ENCODE results near the gene KLHDC10. TPM values are rescaled to one million over a fixed set of nuclear protein-coding genes. Genes with fewer than 3 reads are reported as not detected.
"Not testable (repeated sequence)": the region's sequence is repeated elsewhere in the genome, so short reads cannot be mapped to it uniquely, and the experiment has no call there.

The KLHDC10 gene
- total RNA-seq, 1 donor from 2014 or later, result 20.8 TPM

DNA sequence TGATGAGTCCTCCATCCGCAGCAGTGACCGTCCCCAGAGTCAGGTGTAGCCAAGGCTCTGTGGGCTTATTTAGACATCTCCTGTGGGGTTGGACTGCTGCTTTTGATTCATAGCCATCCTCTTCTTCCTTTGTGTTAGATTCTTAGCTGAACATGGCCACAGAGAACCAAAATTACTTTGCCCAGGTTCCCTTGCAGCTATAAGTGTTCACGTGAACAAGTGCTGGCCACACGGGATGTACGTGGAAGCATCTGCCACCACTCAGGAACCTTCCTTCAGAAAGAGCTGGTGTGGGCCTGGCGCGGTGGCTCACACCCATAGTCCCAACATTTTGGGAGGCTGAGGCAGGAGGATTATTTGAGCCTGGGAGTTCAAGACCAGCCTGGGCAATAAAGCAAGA, 85.8 kb downstream of the KLHDC10 start:
- ATAC-seq, result no peak

DNA sequence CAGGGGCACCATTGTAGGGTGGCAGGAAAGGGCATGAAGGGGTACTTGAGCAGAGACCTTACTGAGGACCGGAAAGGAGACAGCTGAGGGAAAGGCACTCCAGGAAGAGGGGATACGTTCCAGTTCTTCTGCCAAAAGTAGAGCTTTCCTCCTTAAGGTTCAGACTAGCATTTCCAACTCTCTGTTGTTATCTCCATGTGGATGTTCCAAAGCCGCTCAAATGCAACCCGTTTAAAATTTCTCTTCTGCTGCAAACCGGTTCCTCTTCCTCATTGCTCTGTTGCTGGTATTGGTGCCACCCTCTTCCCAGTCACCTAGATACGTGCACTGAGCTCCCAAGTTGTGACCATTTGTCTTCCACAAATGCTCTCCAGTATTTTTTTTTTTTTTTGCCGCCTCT, 87.4 kb downstream of the KLHDC10 start:
- no peak for ATAC-seq

DNA sequence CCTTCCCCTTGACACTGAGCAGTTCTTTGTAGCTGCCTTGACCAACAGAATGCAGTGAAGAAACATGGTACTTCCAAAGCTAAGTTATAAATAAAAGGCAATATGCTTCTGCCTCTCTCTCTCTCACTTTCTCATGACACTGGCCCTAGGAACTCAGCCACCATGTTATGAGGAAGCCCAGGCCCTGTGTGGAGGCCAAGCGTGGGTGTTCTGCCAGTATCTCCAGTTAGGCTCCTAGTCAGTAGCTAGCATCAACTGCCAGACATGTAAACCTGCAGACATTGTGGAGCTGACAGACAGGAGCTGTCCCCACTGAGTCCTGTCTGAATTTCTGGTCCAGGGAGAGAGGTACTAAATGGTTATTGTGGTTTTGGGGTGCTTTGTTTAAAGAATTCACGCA, 89.7 kb downstream of the KLHDC10 start:
- ATAC-seq, result no peak

DNA sequence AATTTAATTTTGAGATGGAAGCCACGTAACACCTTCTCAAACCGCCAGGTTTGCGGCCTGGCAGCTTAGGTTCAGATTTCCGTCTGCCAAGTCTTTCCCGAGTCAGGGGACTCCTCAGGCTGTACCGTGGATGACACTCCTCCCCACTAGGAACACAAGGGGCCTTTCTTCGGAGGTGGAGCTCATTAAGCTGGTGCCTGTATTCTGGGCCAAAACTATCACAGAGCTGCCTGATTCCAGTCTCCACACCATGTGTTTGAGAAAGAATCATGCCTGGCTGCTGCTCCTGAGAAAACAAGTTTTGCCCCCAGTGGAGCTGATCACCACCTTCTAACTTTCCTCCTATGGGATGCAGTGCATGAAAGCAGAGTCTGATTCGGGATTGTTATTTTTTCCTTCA, 90.1 kb downstream of the KLHDC10 start:
- no peak for ATAC-seq

DNA sequence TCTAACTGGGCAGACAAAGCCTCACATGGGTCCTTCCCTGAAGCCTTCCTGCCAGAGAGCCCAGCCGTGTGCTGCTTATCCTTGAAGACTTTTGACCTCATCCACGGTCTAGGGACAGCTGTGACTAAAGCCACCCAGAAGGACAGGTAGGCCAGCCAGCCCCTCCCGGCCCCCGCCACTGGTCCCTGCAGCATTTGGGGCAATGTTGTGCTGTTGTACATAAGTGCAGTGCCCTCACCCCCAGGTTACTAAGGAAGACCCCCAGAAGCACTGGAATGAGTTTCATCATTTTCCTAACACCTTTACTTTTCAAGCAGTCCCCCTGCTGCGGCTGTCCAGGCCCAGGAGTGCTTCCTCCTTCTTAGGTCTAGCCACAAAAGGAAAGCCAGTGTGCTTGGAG, 91.9 kb downstream of the KLHDC10 start:
- no peak for ATAC-seq

DNA sequence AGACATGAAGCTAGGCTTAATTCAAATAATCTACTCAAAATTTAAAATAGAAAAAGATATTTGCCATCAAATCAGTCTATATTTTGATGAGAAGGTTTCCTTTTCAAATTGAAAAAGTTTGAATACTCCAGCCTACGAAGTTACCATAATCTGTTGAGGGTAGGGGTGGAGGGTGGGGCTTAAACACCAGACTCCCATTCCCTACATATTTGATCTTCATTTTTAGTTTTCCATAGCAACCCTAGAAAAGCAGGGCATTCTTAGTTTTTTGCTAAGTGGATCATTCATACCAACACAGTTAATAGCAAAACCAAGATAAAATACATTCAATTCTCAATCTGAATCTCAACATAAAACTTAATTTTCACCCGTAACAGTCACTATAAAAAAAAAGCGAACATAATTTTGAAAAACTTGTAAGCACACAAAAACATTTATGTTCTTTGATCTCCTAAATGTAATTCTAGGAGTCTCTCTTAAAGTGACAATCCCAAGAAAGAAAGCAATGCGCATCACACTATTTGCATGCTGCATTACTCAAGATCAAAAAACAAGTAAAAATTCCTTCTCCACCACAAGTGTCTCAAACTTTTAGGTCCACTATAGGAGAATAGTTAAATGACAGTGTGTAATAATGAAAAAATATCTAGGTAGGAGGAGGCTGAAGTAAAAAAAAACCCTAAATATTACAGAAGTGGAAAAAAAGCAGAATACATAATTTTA, 104.1 kb downstream of the KLHDC10 start:
- no peak for ATAC-seq

DNA sequence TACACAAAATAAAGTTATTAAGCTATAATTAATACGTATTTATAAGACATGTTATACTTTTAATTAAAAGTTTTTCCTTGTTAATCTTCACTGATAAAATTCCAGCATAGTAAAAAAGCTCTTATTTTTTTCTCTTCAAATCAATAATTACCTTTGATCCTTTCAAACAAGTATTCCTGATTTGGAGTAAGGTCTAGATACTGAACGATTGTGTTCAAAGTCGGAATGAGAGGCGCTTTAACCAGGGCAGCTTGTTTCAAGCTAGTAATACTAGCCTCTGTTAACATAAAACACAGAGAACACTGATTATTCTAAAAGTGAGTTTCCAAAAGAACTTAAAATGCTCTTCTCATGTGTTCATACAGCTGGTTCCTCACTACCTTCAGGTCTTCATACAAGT, 107.9 kb downstream of the KLHDC10 start:
- ATAC-seq, result no peak

DNA sequence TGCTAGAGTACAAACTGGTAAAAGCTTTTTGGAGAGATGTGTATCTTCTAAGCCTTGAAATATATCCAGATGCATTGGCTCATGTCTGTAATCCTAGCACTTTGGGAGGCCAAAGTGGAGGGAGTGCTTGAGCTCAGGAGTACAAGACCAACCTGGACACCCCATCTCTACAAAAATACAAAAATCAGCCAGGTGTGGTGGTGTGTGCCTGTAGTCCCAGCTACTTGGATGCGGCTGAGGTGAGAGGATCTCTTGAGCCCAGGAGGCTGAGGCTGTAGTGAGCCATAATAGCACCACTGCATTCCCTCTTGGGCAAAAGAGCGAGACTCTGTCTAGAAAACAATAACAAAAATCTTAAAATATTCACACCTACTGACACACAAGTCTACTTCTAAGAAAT, 109.3 kb downstream of the KLHDC10 start:
- ATAC-seq, result no peak

DNA sequence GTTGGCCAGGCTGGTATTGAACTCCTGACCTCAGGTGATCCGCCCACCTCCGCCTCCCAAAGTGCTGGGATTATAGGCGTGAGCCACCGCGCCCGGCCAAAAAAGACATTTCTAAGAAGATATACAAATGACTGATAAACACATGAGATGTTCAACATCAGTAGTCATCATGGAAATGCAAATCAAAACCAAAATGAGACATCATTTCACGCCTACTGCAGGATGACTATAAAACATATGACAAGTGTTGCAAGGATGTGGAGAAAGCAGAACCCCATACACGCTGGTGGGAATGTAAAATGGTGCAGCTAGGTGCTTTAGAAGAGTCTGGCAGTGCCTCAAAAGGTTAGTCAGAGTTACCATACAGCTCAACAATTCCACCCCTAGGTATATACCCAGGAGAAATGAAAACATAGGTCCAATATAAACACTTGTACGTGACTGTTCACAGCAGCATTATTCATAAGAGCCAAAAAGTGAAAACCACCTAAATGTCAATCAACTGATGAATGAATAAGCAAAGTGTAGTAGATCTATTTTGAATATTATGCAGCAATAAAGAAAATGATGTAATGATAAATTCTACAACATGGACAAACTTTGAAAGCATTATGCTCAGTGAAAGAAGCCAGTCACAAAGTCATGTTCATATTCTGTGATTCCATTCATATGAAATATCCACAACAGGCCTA, 110.4 kb downstream of the KLHDC10 start:
- ATAC-seq, result peak; percentile 22

DNA sequence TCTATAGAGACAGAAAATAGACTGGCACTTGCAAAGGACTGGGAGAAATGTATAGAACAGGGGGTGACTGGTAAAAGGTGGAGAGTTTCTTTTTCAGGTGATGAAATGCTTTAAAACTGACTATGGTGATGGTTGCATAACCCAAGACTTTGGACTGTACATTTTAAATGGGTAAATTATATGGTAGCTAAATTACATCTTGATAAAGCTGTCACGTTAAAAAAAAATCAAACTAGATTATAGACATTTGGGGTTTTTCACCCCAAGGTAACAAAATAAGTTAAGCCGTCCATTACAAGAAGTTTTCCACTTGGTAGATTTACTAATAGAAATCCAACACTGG, 110.9 kb downstream of the KLHDC10 start:
- ATAC-seq, result no peak

DNA sequence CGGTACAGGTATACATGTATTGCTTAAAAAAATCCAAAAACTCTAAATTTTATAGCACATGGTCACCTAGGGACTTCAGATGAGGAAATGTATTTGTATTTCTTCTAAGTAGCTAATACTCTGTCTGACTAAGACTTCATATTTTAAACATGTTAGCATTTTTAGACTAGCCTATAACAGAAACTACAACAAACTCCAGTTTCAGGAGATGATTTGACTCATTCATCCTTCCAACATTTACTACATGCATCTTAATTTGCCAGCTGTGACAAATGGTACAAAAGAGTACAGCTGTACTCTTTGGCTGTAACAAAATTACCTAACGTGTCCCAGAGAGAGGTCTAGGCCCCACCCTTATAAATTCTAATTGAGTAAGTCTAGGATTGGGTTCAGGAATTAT, 112.7 kb downstream of the KLHDC10 start:
- no peak for ATAC-seq

DNA sequence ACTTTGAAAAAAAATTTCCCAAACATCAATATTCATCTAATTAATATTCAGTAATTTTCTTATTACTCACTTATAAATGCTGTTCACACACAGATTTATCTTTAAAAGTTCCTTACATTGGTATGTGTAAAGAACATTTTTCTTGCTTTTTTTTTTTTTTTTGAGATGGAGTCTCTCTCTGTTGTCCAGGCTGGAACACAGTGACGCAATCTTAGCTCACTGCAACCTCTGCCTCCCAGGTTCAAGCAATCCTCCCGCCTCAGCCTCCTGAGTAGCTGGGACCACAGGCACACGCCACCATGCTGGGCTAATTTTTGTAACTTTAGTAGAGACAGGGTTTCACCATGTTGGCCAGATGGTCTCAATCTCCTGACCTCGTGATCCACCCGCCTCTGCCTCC, 114.0 kb downstream of the KLHDC10 start:
- ATAC-seq, result not testable (repeated sequence)

Other genes with a start within 250 kb of the KLHDC10 start
- gene UBE2H, start 117.6 kb upstream of the KLHDC10 start, total RNA-seq, result 98.3 TPM
- 8.5 TPM for gene ZC3HC1, start 19.2 kb upstream of the KLHDC10 start, total RNA-seq
- 14.9 TPM for gene TMEM209, start 134.9 kb downstream of the KLHDC10 start, total RNA-seq
- not detected for gene SSMEM1, start 137.3 kb downstream of the KLHDC10 start, total RNA-seq
- gene CPA2, start 196.3 kb downstream of the KLHDC10 start, total RNA-seq, result not detected
- 9.4 TPM for gene CPA4, start 222.6 kb downstream of the KLHDC10 start, total RNA-seq

All from esophagus mucosa (tissue), 1 donor.